Lower leg skin (tissue), 4 donors: Measurements from ENCODE around the gene ADAMTS9. TPM values are rescaled to one million over a fixed set of nuclear protein-coding genes. Genes with fewer than 3 reads are reported as not detected.

Source experiments
- DNase-seq, 2 donors: peaks; one replicate each; pipeline ENCODE4 v3.0.0-alpha.2; 2019; ENCODE audit warnings: low spot score in 2 of 2
- H3K4me3 ChIP-seq: fragments of 200-600 bp; sonication (generic); 2 replicates; pipeline ENCODE4 v1.5.1; 2017; ENCODE audit warnings: mild to moderate bottlenecking, low read depth; ENCODE audit not compliant: poor library complexity, severe bottlenecking
- CTCF ChIP-seq, 3 donors: fragments of 450-650 bp; IDR thresholded peaks; one replicate each; pipeline ENCODE4 v1.5.1; 2016; ENCODE audit warnings: antibody characterized with exemption in 3 of 3, mild to moderate bottlenecking in 3 of 3, moderate library complexity in 2 of 3
- POLR2A ChIP-seq, 2 donors: fragments of 450-650 bp; IDR thresholded peaks; one replicate each; pipeline ENCODE4 v1.6.1; 2016 to 2017; ENCODE audit warnings: antibody characterized with exemption in 2 of 2, mild to moderate bottlenecking in 1 of 2, moderate library complexity in 1 of 2
- WGBS, 2 donors: methylation state at CpG; one replicate each; pipeline ENCODE4 v1.1.5; 2018; 5-methylcytosine and 5-hydroxymethylcytosine counted together
- intact Hi-C: fragments of 100-400 bp; cut with DNase I; formaldehyde crosslinking; loops from one replicate; pipeline ENCODE4 v1.15.0; 2023; ENCODE audit warnings: low total_unique reads
- total RNA-seq, 4 donors: library from RNA; depleted of rRNA; stranded (reverse); fragments of >200 nt; gene quantifications; one replicate each; pipeline ENCODE4 v1.1.0, GENCODE V29; 2016

ADAMTS9 gene
- total RNA-seq, 4 donors from 2014 or later: 2.2 to 15.9 (median 8.2) TPM

- TF ChIP-seq CTCF (IDR thresholded peaks at IDR 0.05) (no peak), POLR2A (IDR thresholded peaks at IDR 0.05) (no peak)
- no peak overlapping the region for H3K4me3 ChIP-seq
- no peak for DNase-seq
- intact Hi-C loops: no loop called here
- WGBS, 2 donors: 75 to 85% methylated on average over 1 of the region's 1 CpG
These were observed 37.1 kb downstream of the ADAMTS9 start for GRCh38 chr3:64650715-64651114.

GRCh38 chr3:64650096-64650622, 37.6 kb downstream of the ADAMTS9 start:
- 60 to 79% methylated on average over 9 of the region's 9 CpGs for WGBS, 2 donors
- intact Hi-C loops: no loop called here
- DNase-seq: no peak
- no peak overlapping the region for H3K4me3 ChIP-seq
- no peak for TF ChIP-seq POLR2A (IDR thresholded peaks at IDR 0.05)
- TF ChIP-seq CTCF (IDR thresholded peaks at IDR 0.05): no peak

- intact Hi-C loops: no loop called here
- no peak for TF ChIP-seq POLR2A (IDR thresholded peaks at IDR 0.05)
- TF ChIP-seq CTCF (IDR thresholded peaks at IDR 0.05): no peak
- H3K4me3 ChIP-seq: no peak overlapping the region
- WGBS, 2 donors: 73 to 80% methylated on average over 11 of the region's 11 CpGs
- DNase-seq: no peak
These were observed 38.6 kb downstream of the ADAMTS9 start for GRCh38 chr3:64648927-64649906.

- intact Hi-C loops: no loop called here
- H3K4me3 ChIP-seq: no peak overlapping the region
- WGBS, 2 donors: 94 to 95% methylated on average over 7 of the region's 7 CpGs
- no peak for TF ChIP-seq POLR2A (IDR thresholded peaks at IDR 0.05)
- TF ChIP-seq CTCF (IDR thresholded peaks at IDR 0.05): no peak
- no peak for DNase-seq
These were observed 40.0 kb downstream of the ADAMTS9 start for GRCh38 chr3:64647825-64648224.

GRCh38 chr3:64645243-64645642, 42.6 kb downstream of the ADAMTS9 start:
- no peak for DNase-seq
- intact Hi-C loops: no loop called here
- TF ChIP-seq CTCF (IDR thresholded peaks at IDR 0.05): no peak
- no peak for TF ChIP-seq POLR2A (IDR thresholded peaks at IDR 0.05)
- H3K4me3 ChIP-seq: no peak overlapping the region
